Neural cell (in vitro differentiated cells): ENCODE data around the gene SH3GLB2. TPM values are rescaled to one million over a fixed set of nuclear protein-coding genes. Genes with fewer than 3 reads are reported as not detected.

ENCODE experiments used
- H2AFZ ChIP-seq: fragments of 200-600, 300-800 bp; sonication (generic), shearing (Covaris generic); 2 replicates; pipeline ENCODE4 v1.6.0; 2014; ENCODE audit warnings: low read depth, mild to moderate bottlenecking, antibody characterized with exemption, low read length, moderate library complexity
- H3F3A ChIP-seq: fragments of 200-600 bp; shearing (Covaris generic); 2 replicates; pipeline ENCODE4 v1.6.1; 2016; ENCODE audit warnings: mild to moderate bottlenecking, moderate library complexity, mixed read lengths, antibody characterized with exemption, low read length; ENCODE audit not compliant: insufficient read depth, poor library complexity, severe bottlenecking
- H3K27ac ChIP-seq: fragments of 200-600, 300-800 bp; sonication (generic), shearing (Covaris generic); 2 replicates; pipeline ENCODE4 v1.5.1; 2014; ENCODE audit warnings: mild to moderate bottlenecking, low read length, moderate library complexity
- H3K27me3 ChIP-seq: fragments of 300-800, 200-600 bp; sonication (generic), shearing (Covaris generic); 2 replicates; pipeline ENCODE4 v1.6.0; 2014; ENCODE audit warnings: mild to moderate bottlenecking, low read depth, low read length, moderate library complexity; ENCODE audit not compliant: insufficient read depth
- H3K36me3 ChIP-seq: fragments of 300-800, 200-600 bp; sonication (generic), shearing (Covaris generic); 2 replicates; pipeline ENCODE4 v1.5.1; 2014; ENCODE audit warnings: mild to moderate bottlenecking, antibody characterized with exemption, low read length, moderate library complexity; ENCODE audit not compliant: insufficient read depth
- H3K4me2 ChIP-seq: fragments of 300-800, 200-600 bp; sonication (generic), shearing (Covaris generic); 2 replicates; pipeline ENCODE4 v1.6.0; 2014; ENCODE audit warnings: mild to moderate bottlenecking, low read length
- H3K4me3 ChIP-seq: fragments of 300-800, 200-600 bp; sonication (generic), shearing (Covaris generic); 2 replicates; pipeline ENCODE4 v1.5.1; 2014; ENCODE audit warnings: mild to moderate bottlenecking, low read length, moderate library complexity
- H3K79me2 ChIP-seq: fragments of 200-600 bp; shearing (Covaris generic); replicated peaks from 2 replicates; pipeline ENCODE4 v1.6.0; 2014; ENCODE audit warnings: mild to moderate bottlenecking, low read length, moderate library complexity; ENCODE audit not compliant: insufficient read depth
- H3K9ac ChIP-seq: fragments of 300-800, 200-600 bp; sonication (generic), shearing (Covaris generic); 2 replicates; pipeline ENCODE4 v1.6.1; 2016; ENCODE audit warnings: mild to moderate bottlenecking, low read length, mixed read lengths
- H3K9me2 ChIP-seq: fragments of 200-600 bp; shearing (Covaris generic); 2 replicates; pipeline ENCODE4 v1.6.1; 2016; ENCODE audit warnings: mild to moderate bottlenecking, low read length, mixed read lengths; ENCODE audit not compliant: insufficient read depth
- H3K9me3 ChIP-seq: fragments of 200-600, 300-800 bp; sonication (generic), shearing (Covaris generic); 2 replicates; pipeline ENCODE4 v1.6.1; 2016; ENCODE audit warnings: mild to moderate bottlenecking, mixed run types, low read length, moderate library complexity, mixed read lengths
- H4K20me1 ChIP-seq: fragments of 200-600 bp; shearing (Covaris generic); 2 replicates; pipeline ENCODE4 v1.6.1; 2016; ENCODE audit warnings: mild to moderate bottlenecking, mixed run types; ENCODE audit not compliant: insufficient read depth
- EP300 ChIP-seq: fragments of 450-650 bp; conservative IDR thresholded peaks from 2 replicates; pipeline ENCODE4 v1.6.1; 2014; ENCODE audit warnings: antibody characterized with exemption, mild to moderate bottlenecking, moderate library complexity; ENCODE audit not compliant: poor library complexity, severe bottlenecking
- EZH2 ChIP-seq: fragments of 200-600, 300-800 bp; shearing (Covaris generic), sonication (generic); IDR thresholded peaks from 2 replicates; pipeline ENCODE4 v1.6.1; 2014; ENCODE audit warnings: antibody characterized with exemption, low read length, borderline replicate concordance, mild to moderate bottlenecking; ENCODE audit not compliant: insufficient read depth, poor library complexity, severe bottlenecking
- MXI1 ChIP-seq: fragments of 450-650 bp; conservative IDR thresholded peaks from 2 replicates; pipeline ENCODE4 v1.6.1; 2014; ENCODE audit warnings: antibody characterized with exemption, mild to moderate bottlenecking; ENCODE audit not compliant: poor library complexity, severe bottlenecking
- POLR2AphosphoS5 ChIP-seq: IDR thresholded peaks from 2 replicates; pipeline ENCODE4 v1.6.1; 2012
- RAD21 ChIP-seq: fragments of 450-650 bp; conservative IDR thresholded peaks from 2 replicates; pipeline ENCODE4 v1.6.1; 2014; ENCODE audit warnings: antibody characterized with exemption, mild to moderate bottlenecking, moderate library complexity
- SMC3 ChIP-seq: fragments of 450-650 bp; conservative IDR thresholded peaks from 2 replicates; pipeline ENCODE4 v1.6.1; 2014; ENCODE audit warnings: antibody characterized with exemption, mild to moderate bottlenecking, moderate library complexity; ENCODE audit not compliant: poor library complexity
- TAF1 ChIP-seq: IDR thresholded peaks from 2 replicates; pipeline ENCODE4 v1.6.1; 2012; ENCODE audit warnings: low read depth
- polyA plus RNA-seq: library from polyadenylated mRNA; depleted of rRNA; stranded (reverse); fragments of >200 nt; gene quantifications from 2 replicates; pipeline ENCODE4 v1.2.3, GENCODE V29; 2014
- TF ChIP-seq, protein P1 (sequence below): IDR thresholded peaks from 2 replicates; pipeline ENCODE4 v1.6.1; 2012; ENCODE audit warnings: borderline replicate concordance
- TF ChIP-seq, protein P2 (sequence below): fragments of 450-650 bp; IDR thresholded peaks from 2 replicates; pipeline ENCODE4 v1.5.1; 2014; ENCODE audit warnings: antibody characterized with exemption, mild to moderate bottlenecking, moderate library complexity; ENCODE audit not compliant: poor library complexity, severe bottlenecking

The SH3GLB2 gene
- polyA plus RNA-seq, 1 donor from 2014 or later, result 128 TPM

DNA sequence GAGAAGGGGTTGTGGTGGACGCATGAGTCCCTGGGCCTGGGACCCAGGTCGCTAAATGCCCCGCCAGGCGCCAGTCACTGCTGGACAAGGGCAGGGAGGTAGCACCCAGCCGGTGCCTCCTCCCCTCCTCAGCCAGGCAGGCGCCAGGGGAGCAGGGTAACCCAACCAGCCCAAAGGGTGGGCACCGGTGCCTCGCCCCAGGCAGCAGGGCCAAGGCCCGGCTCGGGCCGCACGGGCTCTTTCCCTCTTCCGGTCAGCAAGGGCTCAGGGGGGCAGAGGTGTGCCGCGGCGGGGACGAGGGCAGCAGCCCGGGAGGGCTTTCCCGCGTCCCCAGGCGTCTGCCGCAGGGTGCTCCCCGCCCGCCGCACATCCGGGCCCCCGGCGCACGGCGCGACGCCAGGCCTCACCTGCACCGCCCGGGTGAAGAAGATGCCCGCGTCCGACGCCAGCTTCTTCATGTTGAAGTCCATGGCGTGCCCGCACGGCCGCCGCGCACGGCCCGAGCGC is 393 bp downstream of the SH3GLB2 start:
- Histone ChIP-seq H3K9me3 (no peaks in the 10 kb centered on the region), H3K9me2 (no peaks in the 10 kb centered on the region), H3K4me2 (peak overlapping the region; percentile 76), H3K27me3 (no peaks in the 10 kb centered on the region), H3K4me3 (peak overlapping the region; percentile 92), H3K9ac (peak overlapping the region; percentile 65), H3K27ac (peak overlapping the region; percentile 20), H3K79me2 (peaks cover 15% of the 10 kb centered on the region), H2AFZ (no peak overlapping the region), H3F3A (no peaks in the 10 kb centered on the region), H3K36me3 (no peaks in the 10 kb centered on the region), H4K20me1 (no peaks in the 10 kb centered on the region)
- TF ChIP-seq RAD21 (no peak), MXI1 (peak; percentile 61)

DNA sequence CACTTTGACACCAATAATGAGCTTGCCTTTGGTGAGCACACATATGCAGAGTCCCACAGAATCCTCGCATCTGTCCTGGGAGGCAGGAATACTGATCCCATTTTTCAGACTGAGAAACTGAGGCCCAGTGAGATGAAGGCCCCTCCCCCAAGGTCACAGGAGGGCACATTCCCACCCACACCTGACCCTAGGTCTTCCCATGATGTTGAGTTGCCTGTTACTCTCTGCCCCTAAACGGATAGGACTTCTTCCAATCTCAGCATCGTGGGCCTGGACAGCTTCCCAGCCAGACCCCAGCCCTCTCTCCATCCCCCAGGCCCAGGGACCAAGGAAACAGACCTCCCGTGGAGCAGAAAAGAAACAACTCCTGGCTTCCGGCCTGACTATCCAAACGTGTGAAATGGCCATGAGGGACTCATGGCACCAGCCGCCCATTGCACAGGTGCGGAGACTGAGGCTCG is 877 bp downstream of the SH3GLB2 start:
- H3K79me2 ChIP-seq, result peaks cover 15% of the 10 kb centered on the region
- peak overlapping the region; percentile 33 for H3K27ac ChIP-seq
- no peaks in the 10 kb centered on the region for H3K27me3 ChIP-seq

More for the DNA sequence above, 877 bp downstream of the SH3GLB2 start:
- peak overlapping the region; percentile 65 for H3K9ac ChIP-seq
- H3F3A ChIP-seq, result no peaks in the 10 kb centered on the region
- H3K9me3 ChIP-seq, result no peaks in the 10 kb centered on the region
- H3K9me2 ChIP-seq, result no peaks in the 10 kb centered on the region
- H3K4me2 ChIP-seq, result peak overlapping the region; percentile 76
- peak overlapping the region; percentile 92 for H3K4me3 ChIP-seq
- no peaks in the 10 kb centered on the region for H3K36me3 ChIP-seq
- no peaks in the 10 kb centered on the region for H4K20me1 ChIP-seq
- TF ChIP-seq TAF1 (no peak), RAD21 (no peak), POLR2AphosphoS5 (no peak), SMC3 (no peak), MXI1 (no peak), EP300 (no peak), EZH2 (no peak)
- TF ChIP-seq, protein P1, sequence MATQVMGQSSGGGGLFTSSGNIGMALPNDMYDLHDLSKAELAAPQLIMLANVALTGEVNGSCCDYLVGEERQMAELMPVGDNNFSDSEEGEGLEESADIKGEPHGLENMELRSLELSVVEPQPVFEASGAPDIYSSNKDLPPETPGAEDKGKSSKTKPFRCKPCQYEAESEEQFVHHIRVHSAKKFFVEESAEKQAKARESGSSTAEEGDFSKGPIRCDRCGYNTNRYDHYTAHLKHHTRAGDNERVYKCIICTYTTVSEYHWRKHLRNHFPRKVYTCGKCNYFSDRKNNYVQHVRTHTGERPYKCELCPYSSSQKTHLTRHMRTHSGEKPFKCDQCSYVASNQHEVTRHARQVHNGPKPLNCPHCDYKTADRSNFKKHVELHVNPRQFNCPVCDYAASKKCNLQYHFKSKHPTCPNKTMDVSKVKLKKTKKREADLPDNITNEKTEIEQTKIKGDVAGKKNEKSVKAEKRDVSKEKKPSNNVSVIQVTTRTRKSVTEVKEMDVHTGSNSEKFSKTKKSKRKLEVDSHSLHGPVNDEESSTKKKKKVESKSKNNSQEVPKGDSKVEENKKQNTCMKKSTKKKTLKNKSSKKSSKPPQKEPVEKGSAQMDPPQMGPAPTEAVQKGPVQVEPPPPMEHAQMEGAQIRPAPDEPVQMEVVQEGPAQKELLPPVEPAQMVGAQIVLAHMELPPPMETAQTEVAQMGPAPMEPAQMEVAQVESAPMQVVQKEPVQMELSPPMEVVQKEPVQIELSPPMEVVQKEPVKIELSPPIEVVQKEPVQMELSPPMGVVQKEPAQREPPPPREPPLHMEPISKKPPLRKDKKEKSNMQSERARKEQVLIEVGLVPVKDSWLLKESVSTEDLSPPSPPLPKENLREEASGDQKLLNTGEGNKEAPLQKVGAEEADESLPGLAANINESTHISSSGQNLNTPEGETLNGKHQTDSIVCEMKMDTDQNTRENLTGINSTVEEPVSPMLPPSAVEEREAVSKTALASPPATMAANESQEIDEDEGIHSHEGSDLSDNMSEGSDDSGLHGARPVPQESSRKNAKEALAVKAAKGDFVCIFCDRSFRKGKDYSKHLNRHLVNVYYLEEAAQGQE, result no peak
- TF ChIP-seq, protein P2, sequence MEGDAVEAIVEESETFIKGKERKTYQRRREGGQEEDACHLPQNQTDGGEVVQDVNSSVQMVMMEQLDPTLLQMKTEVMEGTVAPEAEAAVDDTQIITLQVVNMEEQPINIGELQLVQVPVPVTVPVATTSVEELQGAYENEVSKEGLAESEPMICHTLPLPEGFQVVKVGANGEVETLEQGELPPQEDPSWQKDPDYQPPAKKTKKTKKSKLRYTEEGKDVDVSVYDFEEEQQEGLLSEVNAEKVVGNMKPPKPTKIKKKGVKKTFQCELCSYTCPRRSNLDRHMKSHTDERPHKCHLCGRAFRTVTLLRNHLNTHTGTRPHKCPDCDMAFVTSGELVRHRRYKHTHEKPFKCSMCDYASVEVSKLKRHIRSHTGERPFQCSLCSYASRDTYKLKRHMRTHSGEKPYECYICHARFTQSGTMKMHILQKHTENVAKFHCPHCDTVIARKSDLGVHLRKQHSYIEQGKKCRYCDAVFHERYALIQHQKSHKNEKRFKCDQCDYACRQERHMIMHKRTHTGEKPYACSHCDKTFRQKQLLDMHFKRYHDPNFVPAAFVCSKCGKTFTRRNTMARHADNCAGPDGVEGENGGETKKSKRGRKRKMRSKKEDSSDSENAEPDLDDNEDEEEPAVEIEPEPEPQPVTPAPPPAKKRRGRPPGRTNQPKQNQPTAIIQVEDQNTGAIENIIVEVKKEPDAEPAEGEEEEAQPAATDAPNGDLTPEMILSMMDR, result no peak
- H2AFZ ChIP-seq, result no peak overlapping the region
